Endothelial cell (in vitro differentiated cells): ENCODE results near the gene NKAIN4. TPM values are rescaled to one million over a fixed set of nuclear protein-coding genes. Genes with fewer than 3 reads are reported as not detected.

Source experiments
- DNase-seq: peaks from one replicate; pipeline ENCODE4 v3.0.0; 2021; ENCODE audit warnings: low spot score
- H3K27ac Mint-ChIP-seq: one replicate; pipeline ENCODE4 v1.8.0; 2021; ENCODE audit warnings: mixed read lengths, inconsistent platforms; ENCODE audit not compliant: unreplicated experiment
- H3K27me3 Mint-ChIP-seq: one replicate; pipeline ENCODE4 v1.8.0; 2021; ENCODE audit warnings: mild to moderate bottlenecking, moderate library complexity, mixed read lengths, inconsistent platforms; ENCODE audit not compliant: unreplicated experiment
- H3K36me3 Mint-ChIP-seq: one replicate; pipeline ENCODE4 v1.8.0; 2021; ENCODE audit warnings: mild to moderate bottlenecking, low read depth, mixed read lengths, inconsistent platforms; ENCODE audit not compliant: unreplicated experiment
- H3K4me1 Mint-ChIP-seq: one replicate; pipeline ENCODE4 v1.8.0; 2021; ENCODE audit warnings: mild to moderate bottlenecking, mixed read lengths, inconsistent platforms; ENCODE audit not compliant: unreplicated experiment
- H3K4me3 Mint-ChIP-seq: one replicate; pipeline ENCODE4 v1.8.0; 2021; ENCODE audit warnings: mild to moderate bottlenecking, mixed read lengths, inconsistent platforms; ENCODE audit not compliant: unreplicated experiment
- H3K9me3 Mint-ChIP-seq: one replicate; pipeline ENCODE4 v1.8.0; 2021; ENCODE audit warnings: mixed read lengths, inconsistent platforms; ENCODE audit not compliant: unreplicated experiment
- CTCF ChIP-seq: fragments of 200-600 bp; sonication (generic); IDR thresholded peaks from one replicate; pipeline ENCODE4 v1.5.0; 2021; ENCODE audit warnings: antibody characterized with exemption; ENCODE audit not compliant: unreplicated experiment
- total RNA-seq: library from RNA; stranded (reverse); fragmentation: NEBNext Ultra II Directional; extraction: Animal tissue kit (Norgen Biotek cat#: 25700); gene quantifications from one replicate; pipeline ENCODE4 v1.2.1, GENCODE V29; 2021; ENCODE audit not compliant: unreplicated experiment

Gene NKAIN4
- total RNA-seq, 1 donor from 2014 or later = 3.3 TPM

GRCh38 chr20:63234693-63235398 is 19.4 kb downstream of the NKAIN4 start:
- H3K9me3 Mint-ChIP-seq = no peaks in the 10 kb centered on the region
- peak; percentile 58 for DNase-seq
- TF ChIP-seq CTCF = peak; percentile 54
- H3K4me1 Mint-ChIP-seq = peaks cover 6% of the 10 kb centered on the region
- H3K27me3 Mint-ChIP-seq = peaks cover under 1% of the 10 kb centered on the region
- H3K4me3 Mint-ChIP-seq = no peak overlapping the region
- no peak overlapping the region for H3K27ac Mint-ChIP-seq
- no peaks in the 10 kb centered on the region for H3K36me3 Mint-ChIP-seq

GRCh38 chr20:63233924-63234323 is 20.3 kb downstream of the NKAIN4 start:
- no peak for DNase-seq
- H3K4me3 Mint-ChIP-seq = no peak overlapping the region
- H3K27me3 Mint-ChIP-seq = peaks cover 5% of the 10 kb centered on the region
- no peak for TF ChIP-seq CTCF
- H3K4me1 Mint-ChIP-seq = peaks cover 8% of the 10 kb centered on the region
- H3K9me3 Mint-ChIP-seq = no peaks in the 10 kb centered on the region
- H3K27ac Mint-ChIP-seq = no peak overlapping the region
- no peaks in the 10 kb centered on the region for H3K36me3 Mint-ChIP-seq

GRCh38 chr20:63233061-63233344 is 21.3 kb downstream of the NKAIN4 start:
- H3K27me3 Mint-ChIP-seq = peaks cover 5% of the 10 kb centered on the region
- DNase-seq = no peak
- H3K27ac Mint-ChIP-seq = no peak overlapping the region
- no peak for TF ChIP-seq CTCF
- H3K36me3 Mint-ChIP-seq = no peaks in the 10 kb centered on the region
- H3K4me1 Mint-ChIP-seq = peaks cover 8% of the 10 kb centered on the region
- no peak overlapping the region for H3K4me3 Mint-ChIP-seq
- no peaks in the 10 kb centered on the region for H3K9me3 Mint-ChIP-seq

- Mint-ChIP-seq H3K27me3 (peaks cover 5% of the 10 kb centered on the region), H3K9me3 (no peaks in the 10 kb centered on the region), H3K27ac (no peak overlapping the region), H3K4me3 (no peak overlapping the region), H3K36me3 (no peaks in the 10 kb centered on the region), H3K4me1 (peaks cover 8% of the 10 kb centered on the region)
- TF ChIP-seq CTCF = no peak
- no peak for DNase-seq
Observed at GRCh38 chr20:63232235-63233060, 21.8 kb downstream of the NKAIN4 start.

GRCh38 chr20:63230800-63231268 is 23.4 kb downstream of the NKAIN4 start:
- Mint-ChIP-seq H3K27me3 (peaks cover 5% of the 10 kb centered on the region), H3K9me3 (no peaks in the 10 kb centered on the region), H3K27ac (no peak overlapping the region), H3K36me3 (no peaks in the 10 kb centered on the region), H3K4me1 (peaks cover 8% of the 10 kb centered on the region), H3K4me3 (peak overlapping the region; percentile 51)
- peak; percentile 71 for DNase-seq
- no peak for TF ChIP-seq CTCF
